SK-N-SH treated with all-trans-retinoic acid at 6 μM for 48 hours (cell line): ENCODE data around the gene MGAT5B.

ENCODE experiments used
- ARNTL ChIP-seq: fragments of 450-650 bp; formaldehyde crosslinking; IDR thresholded peaks from 2 replicates; pipeline ENCODE4 v1.5.0; 2020; ENCODE audit warnings: low read depth, mild to moderate bottlenecking, moderate library complexity, borderline replicate concordance
- OSR1 ChIP-seq: fragments of 250-450 bp; sonication (Bioruptor Pico); IDR thresholded peaks from 2 replicates; pipeline ENCODE4 v1.8.0; 2022; ENCODE audit warnings: moderate library complexity, mild to moderate bottlenecking, inconsistent platforms
- TOX ChIP-seq: fragments of 250-450 bp; sonication (Bioruptor Pico); IDR thresholded peaks from 2 replicates; pipeline ENCODE4 v1.8.0; 2021; ENCODE audit warnings: mild to moderate bottlenecking, moderate library complexity, borderline replicate concordance
- TSHZ2 ChIP-seq: fragments of 250-450 bp; sonication (Bioruptor Pico); IDR thresholded peaks from 2 replicates; pipeline ENCODE4 v1.5.0; 2020; ENCODE audit warnings: mild to moderate bottlenecking, moderate library complexity

GRCh38 chr17:76906463-76906862, 38.3 kb downstream of the MGAT5B start:
- TF ChIP-seq OSR1 (no peak), ARNTL (CRISPR knock-in tag) (no peak), TSHZ2 (CRISPR knock-in tag) (no peak), TOX (CRISPR knock-in tag) (no peak)
